NT2/D1 (cell line): Measurements from ENCODE around the gene KIF21A.

Experiments used
- SUZ12 ChIP-seq: IDR thresholded peaks from 2 replicates; pipeline ENCODE4 v1.6.1; 2011; ENCODE audit not compliant: insufficient read length, insufficient read depth; ENCODE audit errors: extremely low read depth
- YY1 ChIP-seq: IDR thresholded peaks from 2 replicates; pipeline ENCODE4 v1.6.1; 2011; ENCODE audit not compliant: insufficient read length, insufficient read depth
- ZNF274 ChIP-seq: IDR thresholded peaks from 2 replicates; pipeline ENCODE4 v1.6.1; 2011; ENCODE audit warnings: mild to moderate bottlenecking, low read depth, low read length

GRCh38 chr12:39413836-39414771 lies 28.8 kb downstream of the KIF21A start:
- TF ChIP-seq ZNF274 (no peak), SUZ12 (no peak), YY1 (no peak)
